Measurements from ENCODE around the gene BRF1.
"Not testable (repeated sequence)": the region's sequence is repeated elsewhere in the genome, so short reads cannot be mapped to it uniquely, and the experiment has no call there.

DNA sequence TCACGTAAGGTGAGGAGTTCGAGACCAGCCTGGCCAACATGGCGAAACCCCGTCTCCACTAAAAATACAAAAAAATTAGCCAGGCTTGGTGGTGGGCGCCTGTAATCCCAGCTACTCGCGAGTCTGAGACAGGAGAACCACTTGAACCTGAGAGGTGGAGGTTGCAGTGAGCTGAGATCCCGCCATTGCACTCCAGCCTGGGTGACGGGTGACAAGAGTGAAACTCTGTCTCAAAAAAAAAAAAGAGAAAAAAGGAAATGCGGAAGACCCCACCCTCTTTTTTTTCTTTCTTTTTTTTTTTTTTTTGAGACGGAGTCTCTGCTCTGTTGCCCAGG, 1.1 kb upstream of the BRF1 start:
- TF ChIP-seq CTCF (conservative IDR thresholded peaks at IDR 0.05; ENCODE audit: low read length); EZH2phosphoT487 (IDR thresholded peaks at IDR 0.05; ENCODE audit: borderline replicate concordance, low read depth, low read length): not testable (repeated sequence)

Measured in OCI-LY7 (cell line).